Hepatic stellate cell (primary cell): ENCODE measurements around the gene TTC38.

Experiments
- DNase-seq: peaks from one replicate; pipeline ENCODE4 v3.0.0; 2011; ENCODE audit warnings: low spot score

Gene TTC38

GRCh38 chr22:46278656-46279645, 11.1 kb downstream of the TTC38 start:
- no peak for DNase-seq

- DNase-seq: no peak
These were observed 12.4 kb downstream of the TTC38 start for GRCh38 chr22:46280063-46280817.

GRCh38 chr22:46280999-46281623, 13.3 kb downstream of the TTC38 start:
- DNase-seq: no peak

GRCh38 chr22:46281866-46282678, 14.3 kb downstream of the TTC38 start:
- no peak for DNase-seq

- no peak for DNase-seq
These were observed 18.2 kb downstream of the TTC38 start for GRCh38 chr22:46286006-46286405.

- DNase-seq: no peak
These were observed 19.4 kb downstream of the TTC38 start for GRCh38 chr22:46286941-46287872.

GRCh38 chr22:46287873-46288751, 20.3 kb downstream of the TTC38 start:
- DNase-seq: no peak

- no peak for DNase-seq
These were observed 21.0 kb downstream of the TTC38 start for GRCh38 chr22:46288846-46289243.

- DNase-seq: no peak
These were observed 21.6 kb downstream of the TTC38 start for GRCh38 chr22:46289244-46289891.

GRCh38 chr22:46290121-46290842, 22.5 kb downstream of the TTC38 start:
- no peak for DNase-seq

GRCh38 chr22:46290843-46291785, 23.3 kb downstream of the TTC38 start:
- DNase-seq: no peak

GRCh38 chr22:46292173-46292572, 24.4 kb downstream of the TTC38 start:
- no peak for DNase-seq

GRCh38 chr22:46292732-46293131, 24.9 kb downstream of the TTC38 start:
- DNase-seq: no peak

GRCh38 chr22:46293577-46294260, 25.9 kb downstream of the TTC38 start:
- no peak for DNase-seq

GRCh38 chr22:46294784-46295183, 27.0 kb downstream of the TTC38 start:
- no peak for DNase-seq

- DNase-seq: no peak
These were observed 27.6 kb downstream of the TTC38 start for GRCh38 chr22:46295277-46295971.
